HG02678 (cell line): ENCODE results near the gene SVEP1.
"Not testable (repeated sequence)": the region's sequence is repeated elsewhere in the genome, so short reads cannot be mapped to it uniquely, and the experiment has no call there.

Experiments
- ATAC-seq: cut with Tn5 transposase; IDR thresholded peaks from one replicate; pipeline ENCODE4 v1.9.1; 2021; ENCODE audit warnings: mild to moderate bottlenecking, moderate library complexity; ENCODE audit not compliant: unreplicated experiment

Gene SVEP1

DNA sequence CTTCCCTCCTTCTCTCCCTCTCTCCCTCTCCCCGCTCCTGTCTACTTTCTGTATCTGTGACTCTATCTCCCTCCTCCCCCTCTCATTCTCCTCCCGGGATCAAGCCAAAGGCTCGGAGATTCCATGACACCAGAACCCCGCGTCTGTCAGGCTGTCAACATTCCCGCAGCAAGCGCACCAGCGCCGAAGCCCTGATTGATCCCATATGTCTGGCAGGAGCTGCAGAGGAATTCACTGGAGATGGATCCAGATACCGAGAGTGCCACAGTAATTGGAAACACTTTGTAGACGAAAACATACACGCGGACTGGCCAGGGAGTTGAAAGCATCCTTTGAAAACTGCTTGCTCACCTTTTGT lies 300 bp upstream of the SVEP1 start:
- ATAC-seq, result no peak

DNA sequence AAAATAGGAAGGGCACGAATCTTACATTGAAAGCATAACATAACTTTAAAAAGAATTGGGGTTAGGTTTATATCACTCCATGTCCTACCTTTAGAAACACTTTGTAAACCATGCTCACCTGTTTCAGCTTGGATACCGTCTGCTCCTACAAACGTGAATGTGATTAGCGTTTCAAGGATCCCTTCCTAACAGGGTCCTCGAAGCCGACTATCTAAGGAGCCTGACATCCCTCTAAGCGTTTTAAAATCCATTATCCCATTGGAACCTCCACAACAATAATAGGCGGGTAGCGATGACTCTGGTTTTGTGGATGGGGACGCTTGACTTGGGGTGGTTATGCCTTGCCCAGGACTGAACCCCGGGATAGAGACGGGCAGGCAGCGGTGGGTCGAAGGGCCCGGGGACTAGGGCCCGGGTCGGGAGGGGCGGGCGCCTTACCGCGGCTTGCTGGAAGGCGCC lies 937 bp downstream of the SVEP1 start:
- no peak for ATAC-seq

DNA sequence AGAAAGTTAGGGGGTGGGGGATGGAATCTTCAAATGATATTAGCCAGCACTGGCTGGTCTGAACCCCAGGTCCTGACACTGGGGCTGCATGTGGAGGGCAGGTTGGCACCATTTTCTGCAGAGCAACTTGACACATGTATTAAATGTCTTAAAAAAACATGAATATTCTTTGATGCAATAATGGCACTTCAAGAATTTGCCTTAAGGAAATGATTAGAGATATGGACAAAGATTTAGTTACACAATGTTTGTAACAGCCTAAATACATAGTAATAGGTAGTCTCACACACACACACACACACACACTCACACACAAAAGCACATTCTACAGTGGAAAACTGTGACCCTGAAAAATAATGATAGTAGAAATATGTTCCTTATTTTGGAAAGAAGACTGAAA lies 3.6 kb downstream of the SVEP1 start:
- no peak for ATAC-seq

DNA sequence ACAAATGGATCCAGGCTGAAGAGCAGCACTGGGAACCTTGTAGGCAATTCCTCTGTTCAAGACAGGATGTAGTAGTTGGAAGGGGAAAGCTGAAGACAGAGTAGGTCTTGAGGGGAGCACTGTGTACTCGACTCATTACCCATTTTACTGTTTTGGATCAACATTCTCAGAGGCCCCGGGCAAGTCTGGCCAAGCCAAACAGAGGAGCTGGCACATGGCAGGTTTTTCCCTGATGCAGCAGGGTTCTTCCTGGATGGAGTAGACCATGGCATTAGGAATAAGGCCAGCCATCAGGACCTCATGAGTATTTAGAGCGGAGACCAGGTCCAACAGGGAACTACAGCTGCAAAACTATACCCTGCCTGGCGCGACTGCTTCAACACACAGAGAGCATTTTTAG lies 4.4 kb downstream of the SVEP1 start:
- ATAC-seq, result no peak

DNA sequence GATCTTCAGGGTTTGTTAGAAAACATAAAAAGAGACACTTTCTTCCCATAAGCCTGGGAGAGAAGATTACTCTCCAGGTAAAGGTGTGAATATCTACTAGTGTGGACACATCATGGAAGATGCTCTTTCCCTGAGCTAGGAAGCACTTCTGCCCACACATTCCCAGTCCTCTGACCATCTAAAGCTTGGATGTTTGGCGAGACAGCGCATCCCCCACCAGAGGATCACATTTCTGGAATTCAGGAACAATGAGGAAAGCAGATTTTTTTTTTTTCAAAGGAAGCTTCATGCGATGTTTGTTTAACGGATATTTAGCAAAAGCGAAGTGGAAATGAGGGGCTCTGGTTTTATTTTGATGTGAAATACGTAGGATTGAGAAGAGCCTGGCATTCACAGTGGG lies 6.2 kb downstream of the SVEP1 start:
- no peak for ATAC-seq

DNA sequence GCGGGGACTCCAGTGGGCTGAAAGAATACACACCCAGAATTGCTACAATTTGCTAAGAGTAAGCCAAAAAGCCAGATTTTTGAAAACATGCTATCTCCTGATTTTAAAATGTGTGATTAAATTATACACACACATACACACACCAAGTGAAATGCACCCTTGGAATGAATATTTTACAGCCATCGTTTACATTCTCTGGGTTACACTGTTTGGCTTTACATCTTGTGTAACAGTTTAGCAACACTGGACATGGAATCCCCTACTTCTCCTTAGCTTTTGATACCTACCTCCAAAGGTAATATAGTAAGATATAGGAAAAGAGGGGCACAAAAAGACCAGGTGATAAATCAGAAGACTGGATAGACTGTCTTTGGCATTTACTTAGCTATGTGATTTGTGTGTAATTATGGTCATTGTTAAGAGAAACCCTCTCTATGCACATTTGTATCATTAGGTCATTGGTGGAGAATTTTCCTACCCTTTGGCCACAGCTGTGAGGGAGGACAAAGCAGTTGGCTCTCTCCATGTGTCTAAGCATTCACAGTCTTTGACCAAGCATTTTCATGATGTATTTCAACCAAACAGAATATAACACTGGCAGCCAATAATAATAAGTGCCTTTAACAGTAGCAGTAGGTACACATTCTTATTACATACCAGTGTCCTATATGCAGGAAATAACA lies 7.6 kb downstream of the SVEP1 start:
- ATAC-seq, result no peak

DNA sequence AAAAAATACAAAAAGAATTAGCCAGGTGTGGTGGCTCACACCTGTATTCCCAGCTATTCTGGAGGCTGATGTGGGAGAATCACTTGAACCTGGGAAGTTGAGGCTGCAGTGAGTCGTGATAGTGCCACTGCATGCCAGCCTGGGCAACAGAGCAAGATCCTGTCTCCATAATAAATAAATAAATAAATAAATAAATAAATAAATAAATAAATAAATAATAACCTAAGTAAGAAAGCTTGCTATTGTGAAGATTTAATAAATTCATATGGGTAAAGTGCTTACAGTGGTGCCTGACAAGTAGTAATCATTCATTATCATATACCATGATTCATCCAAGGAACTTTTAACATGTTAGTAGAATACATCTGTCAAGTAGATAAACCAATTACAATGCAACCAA lies 13.4 kb downstream of the SVEP1 start:
- no peak for ATAC-seq

DNA sequence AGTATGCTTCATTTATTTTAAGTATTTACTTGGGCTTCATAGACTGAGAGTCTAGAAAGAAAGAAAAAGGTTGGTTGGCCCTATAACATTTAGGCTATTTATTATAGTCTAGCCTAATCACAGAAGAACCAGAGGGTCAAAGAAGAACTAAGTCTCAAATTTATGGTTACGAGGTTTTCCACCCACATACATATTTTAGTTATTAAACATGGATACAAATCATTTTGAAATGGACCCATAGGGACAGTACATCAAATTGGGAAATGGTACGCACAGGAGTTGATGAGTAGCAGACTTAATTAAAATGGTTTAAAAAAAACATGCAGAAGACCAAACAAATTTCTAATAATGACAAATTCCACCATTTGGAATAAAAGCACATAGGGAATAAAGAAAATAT lies 17.7 kb downstream of the SVEP1 start:
- no peak for ATAC-seq

DNA sequence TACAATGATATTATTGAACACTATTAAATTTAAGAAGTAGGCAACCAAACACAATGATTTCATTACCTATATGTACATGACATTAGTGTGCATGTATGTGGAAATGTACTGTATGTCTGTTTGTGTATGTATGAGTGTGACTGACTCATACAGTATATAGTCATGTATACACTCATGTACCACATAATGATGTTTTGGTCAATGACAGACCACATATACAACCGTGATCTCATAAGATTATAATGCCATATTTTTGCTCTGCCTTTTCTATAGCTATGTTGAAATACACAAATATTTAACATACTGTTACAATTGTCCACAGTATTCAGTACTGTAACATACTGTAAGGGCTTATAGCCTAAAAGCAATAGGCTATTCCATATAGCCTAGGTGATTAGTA lies 19.7 kb downstream of the SVEP1 start:
- no peak for ATAC-seq

DNA sequence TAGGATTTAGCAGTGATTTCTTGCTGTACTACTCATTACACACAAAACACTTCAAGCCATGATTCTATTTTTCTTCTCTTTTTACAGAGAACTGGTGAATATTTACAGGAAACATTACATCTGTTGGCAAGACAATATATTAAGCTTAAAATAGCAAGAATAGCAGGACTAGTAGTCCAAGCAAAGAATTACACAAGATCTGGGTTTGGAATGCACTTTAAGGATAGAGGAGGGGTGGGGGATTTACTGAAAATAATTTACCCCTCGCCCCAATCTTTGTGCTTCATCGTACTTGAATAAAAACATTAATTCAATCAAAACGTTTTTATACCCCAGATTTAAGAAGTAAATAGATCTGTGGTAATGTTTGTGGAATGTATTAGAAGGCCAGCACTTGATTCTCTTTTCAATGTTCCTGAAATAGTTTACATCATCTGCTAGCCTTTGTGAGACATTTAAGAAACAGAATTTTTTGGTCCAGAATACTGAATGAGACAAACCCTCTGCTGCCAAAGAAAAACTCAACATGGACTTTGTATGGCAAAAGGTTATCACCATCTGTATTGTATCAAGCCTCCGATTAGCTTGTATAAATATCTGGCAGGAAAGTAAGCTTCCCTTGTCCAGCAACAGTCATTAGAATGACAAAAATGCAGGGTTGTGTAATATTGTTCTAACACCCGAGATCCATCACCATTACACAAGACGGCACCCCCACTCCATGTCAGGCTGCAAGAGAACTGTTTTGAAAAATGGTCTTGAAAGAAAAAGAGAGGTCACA lies 23.8 kb downstream of the SVEP1 start:
- no peak for ATAC-seq

DNA sequence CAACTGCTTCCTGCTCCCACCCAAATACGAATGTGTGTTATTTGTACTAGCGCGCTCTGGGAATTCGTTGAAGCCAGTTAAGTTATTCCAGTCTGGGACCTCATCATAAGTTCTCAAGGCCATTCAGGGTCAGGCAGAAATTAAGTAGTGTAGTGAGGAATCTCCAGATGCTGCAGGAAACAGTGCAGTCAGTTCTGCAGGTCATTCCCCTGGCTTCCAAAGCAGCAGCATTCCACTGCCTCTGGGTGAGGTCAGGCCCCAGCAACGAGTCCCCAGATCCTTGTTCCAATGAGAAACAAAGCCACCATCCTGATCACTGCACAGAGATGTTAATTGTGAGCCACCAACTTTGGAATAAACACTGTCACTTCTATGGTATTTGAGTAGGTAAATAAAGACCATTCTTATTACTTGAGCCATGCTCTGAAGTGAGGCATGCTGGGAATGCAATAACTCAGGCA lies 33.1 kb downstream of the SVEP1 start:
- ATAC-seq, result no peak

DNA sequence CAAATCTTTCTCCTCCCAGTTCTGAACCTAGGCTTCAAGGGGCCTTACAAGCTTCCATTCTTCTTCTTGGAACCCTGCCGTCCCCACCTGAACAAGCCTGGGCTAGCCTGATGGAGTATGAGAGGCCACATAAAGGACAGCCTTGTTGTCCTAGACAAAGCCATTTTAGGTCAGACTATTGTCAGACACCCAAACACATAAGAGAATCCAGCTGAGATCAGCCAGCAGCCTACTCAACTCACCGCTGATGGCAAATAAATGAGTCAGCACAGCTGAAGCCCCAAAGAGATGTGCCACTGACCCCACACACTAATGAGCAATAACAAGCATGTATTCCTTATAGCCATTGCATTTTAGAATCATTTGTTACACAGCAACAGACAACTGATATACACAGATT lies 33.8 kb downstream of the SVEP1 start:
- no peak for ATAC-seq

DNA sequence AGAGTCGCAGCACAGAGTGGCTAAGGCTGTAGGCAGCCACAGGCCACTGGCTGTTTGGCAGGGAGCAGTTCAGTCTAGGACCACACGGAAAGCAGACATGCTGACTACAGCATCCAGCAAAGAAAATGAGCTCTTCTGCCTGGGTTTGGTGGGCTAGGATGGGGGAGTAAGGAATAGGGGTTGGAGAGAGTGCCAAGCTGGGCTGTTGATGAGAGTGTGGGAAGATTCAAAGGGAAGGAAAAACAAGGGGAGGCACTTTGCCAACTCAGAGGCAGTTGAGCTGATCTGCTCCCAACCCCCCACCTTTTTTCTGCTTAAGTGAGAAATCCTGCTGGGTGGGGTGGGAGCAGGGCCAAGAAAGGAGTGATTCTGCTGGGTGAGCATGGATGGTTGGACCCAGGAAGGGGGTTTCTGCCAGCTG lies 35.9 kb downstream of the SVEP1 start:
- ATAC-seq, result no peak

DNA sequence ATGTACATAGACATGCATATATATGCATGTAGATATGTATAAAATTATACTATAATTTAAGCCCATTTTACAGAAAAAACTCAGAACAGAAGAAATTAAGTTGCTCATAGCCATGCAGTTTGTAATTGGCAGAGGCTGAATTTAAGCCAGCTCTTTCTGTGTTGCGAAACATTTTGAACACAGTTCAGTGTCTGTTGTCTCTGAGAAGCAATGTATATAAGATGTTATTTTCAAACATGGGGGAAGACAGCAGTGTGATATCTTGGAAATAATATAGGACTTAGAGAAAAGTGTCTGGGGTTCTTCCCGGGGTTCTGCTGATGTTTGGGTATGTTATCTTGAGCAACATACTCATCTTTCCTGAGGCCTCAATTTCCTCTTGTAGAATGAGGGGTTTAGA lies 37.6 kb downstream of the SVEP1 start:
- no peak for ATAC-seq

DNA sequence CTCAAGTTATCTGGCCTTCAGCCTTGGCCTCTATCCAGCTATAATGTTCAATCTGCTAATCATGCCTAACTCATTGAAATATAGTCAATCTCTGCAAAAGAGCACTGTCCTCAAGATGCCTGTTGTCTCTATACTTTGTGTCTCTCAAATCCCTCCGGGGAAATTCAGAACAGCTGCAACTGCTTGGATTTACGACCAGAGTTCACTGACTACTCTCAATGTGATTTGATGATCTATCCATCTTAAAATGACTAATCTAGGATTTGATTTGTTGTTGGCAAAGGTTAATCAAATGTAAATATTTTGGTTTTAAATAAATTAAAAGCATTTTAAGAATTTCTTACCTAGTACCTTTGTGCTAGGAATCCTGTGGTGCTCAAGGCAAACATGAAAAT lies 40.9 kb downstream of the SVEP1 start:
- no peak for ATAC-seq

DNA sequence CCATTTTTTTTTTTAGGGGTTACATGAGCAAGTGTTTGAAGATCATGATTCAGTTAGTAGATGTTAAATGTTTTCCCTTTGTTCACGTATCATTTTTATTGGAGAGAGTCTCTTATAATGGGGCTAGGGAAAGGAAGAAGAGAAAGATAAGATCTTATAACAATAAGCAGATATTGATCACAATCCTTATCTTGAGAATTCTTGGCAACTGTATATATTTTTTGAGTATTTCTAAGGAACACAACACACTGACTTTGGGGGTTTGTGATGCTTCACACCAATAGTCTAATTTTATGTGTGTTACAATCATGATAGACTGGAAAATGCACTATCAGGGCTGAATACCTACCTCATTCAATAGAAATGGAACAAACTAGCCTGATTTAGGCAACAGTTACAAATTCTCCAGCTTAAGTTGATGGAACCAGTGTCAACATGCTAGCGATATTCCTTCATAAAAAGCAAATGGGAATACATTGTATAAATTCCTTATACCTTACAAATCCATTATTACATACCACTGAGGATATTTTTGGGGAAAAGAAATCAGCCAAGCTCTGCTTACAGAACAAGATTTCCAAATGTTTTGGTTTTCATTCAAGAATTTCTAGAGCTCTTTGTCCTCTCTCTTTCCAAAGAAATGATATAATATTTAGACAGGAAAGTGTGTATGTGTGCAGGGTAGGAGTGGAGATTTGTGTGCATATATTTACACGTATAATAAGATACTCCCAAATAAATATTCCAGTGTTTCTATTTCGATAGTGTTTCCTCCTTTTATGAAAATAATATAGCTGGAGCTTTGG lies 41.5 kb downstream of the SVEP1 start:
- ATAC-seq, result no peak

DNA sequence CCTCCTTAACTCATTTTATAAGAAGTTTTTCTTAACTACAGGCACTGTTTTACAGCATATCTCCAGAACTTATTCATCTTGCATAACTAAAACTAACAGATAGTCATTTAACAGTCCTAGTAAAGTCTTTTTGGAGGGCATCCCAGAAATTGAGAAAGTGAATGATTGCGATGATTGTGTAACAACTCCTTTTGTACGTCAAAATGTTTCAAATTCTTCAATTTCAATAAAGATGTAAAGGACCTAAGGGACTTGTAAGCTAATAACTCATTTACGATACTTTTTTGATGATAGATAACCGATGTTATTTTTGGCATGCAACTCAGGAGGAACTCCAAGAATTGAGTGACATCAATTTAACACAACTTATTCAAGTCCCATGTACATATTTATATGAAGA lies 42.7 kb downstream of the SVEP1 start:
- no peak for ATAC-seq

DNA sequence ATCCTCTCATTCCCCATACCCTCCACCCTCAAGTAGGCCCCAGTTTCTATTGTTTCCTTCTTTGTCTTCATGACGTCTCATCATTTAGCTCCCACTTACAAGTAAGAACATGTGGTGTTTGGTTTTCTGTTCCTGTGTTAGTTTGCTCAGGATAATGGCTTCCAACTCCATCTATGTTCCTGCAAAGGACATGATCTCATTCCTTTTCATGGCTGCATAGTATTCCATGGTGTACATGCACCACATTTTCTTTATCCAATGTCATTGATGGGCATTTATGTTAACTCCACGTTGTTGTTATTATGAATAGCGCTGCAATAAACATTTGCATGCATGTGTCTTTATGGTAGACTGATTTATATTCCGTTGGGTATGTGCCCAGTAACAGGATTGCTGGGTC lies 45.4 kb downstream of the SVEP1 start:
- ATAC-seq, result not testable (repeated sequence)

DNA sequence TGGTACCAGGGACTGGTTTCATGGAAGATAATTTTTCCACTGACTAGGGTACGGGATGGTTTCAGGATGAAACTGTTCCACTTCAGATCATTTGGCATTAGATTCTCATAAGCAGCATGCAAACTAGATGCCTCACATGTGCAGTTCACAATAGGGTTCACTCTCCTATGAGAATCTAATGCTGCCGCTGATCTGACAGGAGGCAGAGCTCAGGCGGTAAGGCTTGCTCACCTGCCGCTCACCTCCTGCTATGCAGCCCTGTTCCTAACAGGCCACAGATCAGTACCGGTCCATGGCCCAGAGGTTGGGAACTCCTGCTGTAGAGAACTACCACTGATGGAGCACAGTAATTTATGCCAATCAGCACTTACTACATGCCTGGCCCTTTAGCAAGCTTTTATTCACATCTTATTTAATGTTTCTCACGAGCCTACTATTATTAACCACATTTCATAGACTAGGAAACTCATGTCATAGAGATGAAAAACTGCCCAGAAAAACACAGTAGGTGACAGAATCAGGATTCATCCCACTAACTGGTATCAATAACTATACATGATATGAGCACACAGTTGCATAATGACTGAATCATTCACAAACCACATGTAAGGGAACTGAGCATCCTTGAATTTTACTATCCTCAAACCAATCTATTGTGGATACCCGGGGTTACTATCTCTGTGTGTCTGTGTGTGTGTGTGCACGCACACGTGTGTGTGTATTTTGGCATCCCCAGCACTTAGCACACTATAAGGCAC lies 46.5 kb downstream of the SVEP1 start:
- no peak for ATAC-seq

DNA sequence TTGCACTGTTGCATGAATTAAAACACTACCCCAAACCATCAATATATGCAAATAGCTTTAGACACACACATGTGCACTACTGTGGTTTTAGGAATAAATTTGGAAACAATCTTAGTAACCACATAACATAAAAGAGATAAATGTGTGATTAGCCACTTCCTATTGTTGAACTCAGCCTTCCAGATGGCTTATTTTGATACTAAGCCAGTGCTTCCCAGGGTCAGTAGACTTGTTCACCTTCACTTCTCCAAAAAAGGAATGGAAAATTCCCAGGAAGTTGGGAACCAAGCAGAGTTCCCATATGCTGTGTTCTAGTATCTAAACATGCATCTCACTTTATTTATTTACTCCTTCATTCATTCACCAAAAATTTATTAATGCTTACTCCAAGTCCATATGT lies 47.8 kb downstream of the SVEP1 start:
- ATAC-seq, result no peak

DNA sequence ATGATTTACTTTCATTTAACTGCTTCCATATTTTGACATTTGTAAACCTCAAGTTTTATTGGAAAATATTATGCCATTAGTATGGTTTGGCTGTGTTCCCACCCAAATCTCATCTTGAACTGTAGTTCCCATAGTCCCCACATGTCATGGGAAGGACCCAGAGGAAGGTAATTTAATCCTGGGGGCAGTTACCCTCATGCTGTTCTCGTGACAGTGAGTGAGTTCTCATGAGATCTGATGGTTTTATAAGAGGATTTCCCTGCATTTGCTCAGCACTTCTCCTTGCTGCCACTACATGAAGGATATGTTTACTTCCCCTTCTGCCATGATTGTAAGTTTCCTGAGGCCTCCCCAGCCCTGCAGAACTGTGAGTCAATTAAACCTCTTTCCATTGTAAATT lies 48.3 kb downstream of the SVEP1 start:
- ATAC-seq, result not testable (repeated sequence)
